HEK293 (cell line): Measurements from ENCODE around the gene PAK3.

Source experiments
- CTCF ChIA-PET: fragments of 350-600 bp; formaldehyde crosslinking; extraction: SDS; loops from one replicate; lab custom pipeline; 2021; ENCODE audit warnings: antibody characterized with exemption; lab: Yijun Ruan, JAX
- POLR2A ChIA-PET: fragments of 300-600 bp; formaldehyde crosslinking; extraction: SDS; loops from one replicate; lab custom pipeline; 2020; ENCODE audit warnings: antibody characterized with exemption, inconsistent platforms; lab: Yijun Ruan, JAX
- H3K27ac ChIP-seq: fragments of 200-500 bp; sonication (Bioruptor generic); 2 replicates; pipeline ENCODE4 v1.5.1; 2014; ENCODE audit warnings: low read depth, low read length, control low read depth, inconsistent platforms; ENCODE audit errors: extremely low read depth
- H3K36me3 ChIP-seq, 2 experiments: fragments of 200-500 bp in 1 of 2; sonication (Bioruptor generic) in 1 of 2; 1 replicate in 1 of 2; 2 replicates in 1 of 2; pipeline ENCODE4 v1.5.1; 2014 to 2017; ENCODE audit warnings: inconsistent platforms in 2 of 2, low read length in 2 of 2; ENCODE audit not compliant: control insufficient read depth in 2 of 2, insufficient read depth in 1 of 2
- H3K4me1 ChIP-seq: fragments of 200-500 bp; sonication (Bioruptor generic); 2 replicates; pipeline ENCODE4 v1.5.1; 2014; ENCODE audit warnings: mild to moderate bottlenecking, low read length, inconsistent platforms; ENCODE audit not compliant: control insufficient read depth, insufficient read depth
- H3K4me3 ChIP-seq: 2 replicates; pipeline ENCODE4 v1.5.1; 2011; ENCODE audit warnings: low read depth, mild to moderate bottlenecking, control low read depth, low read length, moderate library complexity
- H3K9me3 ChIP-seq: fragments of 200-500 bp; sonication (Bioruptor generic); 2 replicates; pipeline ENCODE4 v1.5.1; 2014; ENCODE audit warnings: low read depth, low read length, inconsistent platforms; ENCODE audit not compliant: control insufficient read depth, insufficient read depth
- GLIS1 ChIP-seq: fragments of 450-650 bp; formaldehyde crosslinking; IDR thresholded peaks from 2 replicates; pipeline ENCODE4 v1.5.1; 2016; ENCODE audit warnings: missing biosample characterization, missing genetic modification characterization
- PRDM2 ChIP-seq: fragments of 450-650 bp; formaldehyde crosslinking; IDR thresholded peaks from 2 replicates; pipeline ENCODE4 v1.5.1; 2016; ENCODE audit warnings: missing biosample characterization, missing genetic modification characterization, borderline replicate concordance
- RBAK ChIP-seq: fragments of 450-650 bp; formaldehyde crosslinking; IDR thresholded peaks from 2 replicates; pipeline ENCODE4 v1.5.1; 2016; ENCODE audit warnings: missing biosample characterization, missing genetic modification characterization
- REST ChIP-seq: fragments of 450-650 bp; formaldehyde crosslinking; IDR thresholded peaks from 2 replicates; pipeline ENCODE4 v1.5.1; 2016; ENCODE audit warnings: missing biosample characterization, missing genetic modification characterization
- SCRT2 ChIP-seq: fragments of 450-650 bp; formaldehyde crosslinking; IDR thresholded peaks from 2 replicates; pipeline ENCODE4 v1.5.1; 2016; ENCODE audit warnings: missing biosample characterization, missing genetic modification characterization
- ZFP69B ChIP-seq: fragments of 450-650 bp; formaldehyde crosslinking; IDR thresholded peaks from 2 replicates; pipeline ENCODE4 v1.5.1; 2016; ENCODE audit warnings: missing biosample characterization, missing genetic modification characterization
- ZNF157 ChIP-seq: fragments of 450-650 bp; formaldehyde crosslinking; IDR thresholded peaks from 2 replicates; pipeline ENCODE4 v1.5.1; 2016; ENCODE audit warnings: missing biosample characterization, missing genetic modification characterization
- ZNF174 ChIP-seq: fragments of 450-650 bp; formaldehyde crosslinking; IDR thresholded peaks from 2 replicates; pipeline ENCODE4 v1.5.0; 2017; ENCODE audit warnings: missing biosample characterization, mild to moderate bottlenecking, missing genetic modification characterization
- ZNF214 ChIP-seq: fragments of 450-650 bp; formaldehyde crosslinking; IDR thresholded peaks from 2 replicates; pipeline ENCODE4 v1.5.1; 2017; ENCODE audit warnings: missing biosample characterization, mild to moderate bottlenecking, missing genetic modification characterization, borderline replicate concordance
- ZNF350 ChIP-seq: fragments of 450-650 bp; formaldehyde crosslinking; IDR thresholded peaks from 2 replicates; pipeline ENCODE4 v1.5.0; 2017; ENCODE audit warnings: missing biosample characterization, mild to moderate bottlenecking, missing genetic modification characterization
- ZNF366 ChIP-seq: fragments of 450-650 bp; formaldehyde crosslinking; conservative IDR thresholded peaks from 2 replicates; pipeline ENCODE4 v1.5.1; 2016; ENCODE audit warnings: missing biosample characterization, missing genetic modification characterization
- ZNF37A ChIP-seq: fragments of 450-650 bp; IDR thresholded peaks from 2 replicates; pipeline ENCODE4 v1.5.1; 2018; ENCODE audit warnings: missing biosample characterization, missing genetic modification characterization
- ZNF391 ChIP-seq: fragments of 450-650 bp; formaldehyde crosslinking; IDR thresholded peaks from 2 replicates; pipeline ENCODE4 v1.5.1; 2016; ENCODE audit warnings: low read depth, missing biosample characterization, missing genetic modification characterization, borderline replicate concordance
- ZNF394 ChIP-seq: fragments of 450-650 bp; formaldehyde crosslinking; IDR thresholded peaks from 2 replicates; pipeline ENCODE4 v1.5.1; 2016; ENCODE audit warnings: missing biosample characterization, missing genetic modification characterization, mild to moderate bottlenecking, moderate library complexity, borderline replicate concordance
- ZNF398 ChIP-seq: fragments of 450-650 bp; formaldehyde crosslinking; IDR thresholded peaks from 2 replicates; pipeline ENCODE4 v1.5.1; 2017; ENCODE audit warnings: missing biosample characterization, missing genetic modification characterization
- ZNF558 ChIP-seq: fragments of 450-650 bp; formaldehyde crosslinking; IDR thresholded peaks from 2 replicates; pipeline ENCODE4 v1.5.1; 2016; ENCODE audit warnings: missing biosample characterization, missing genetic modification characterization
- ZNF580 ChIP-seq: fragments of 450-650 bp; formaldehyde crosslinking; IDR thresholded peaks from 2 replicates; pipeline ENCODE4 v1.5.1; 2016; ENCODE audit warnings: missing biosample characterization, missing genetic modification characterization
- ZNF596 ChIP-seq: fragments of 450-650 bp; IDR thresholded peaks from 2 replicates; pipeline ENCODE4 v1.5.0; 2018; ENCODE audit warnings: missing biosample characterization, mild to moderate bottlenecking, missing genetic modification characterization, moderate library complexity
- ZNF623 ChIP-seq: fragments of 450-650 bp; formaldehyde crosslinking; IDR thresholded peaks from 2 replicates; pipeline ENCODE4 v1.5.1; 2016; ENCODE audit warnings: missing biosample characterization, missing genetic modification characterization
- ZNF701 ChIP-seq: fragments of 450-650 bp; formaldehyde crosslinking; IDR thresholded peaks from 2 replicates; pipeline ENCODE4 v1.5.1; 2016; ENCODE audit warnings: missing biosample characterization, missing genetic modification characterization

Gene PAK3

GRCh38 chrX:111260451-111260850, 164.5 kb downstream of the PAK3 start (continued):
- TF ChIP-seq PRDM2 (tag by site-specific recombination) (no peak), ZNF214 (no peak), ZNF37A (tag by site-specific recombination) (no peak), ZNF580 (tag by site-specific recombination) (no peak)

GRCh38 chrX:111262086-111262485, 166.1 kb downstream of the PAK3 start:
- H3K27ac ChIP-seq = no peak overlapping the region
- no peak for TF ChIP-seq ZNF558 (tag by site-specific recombination)
- TF ChIP-seq ZNF366 (tag by site-specific recombination) = no peak
- TF ChIP-seq RBAK (tag by site-specific recombination) = no peak
- no peak for TF ChIP-seq ZNF701 (tag by site-specific recombination)
- CTCF ChIA-PET = interaction anchor here (0.7 kb wide), 1 partner anchor 244 kb away, joined by 3 read pairs; no protein-coding TSS in a partner anchor
- H3K9me3 ChIP-seq = no peaks in the 10 kb centered on the region
- no peaks in the 10 kb centered on the region for H3K4me1 ChIP-seq
- POLR2A ChIA-PET = no interaction called here
- H3K36me3 ChIP-seq = no peaks in the 10 kb centered on the region
- no peak overlapping the region for H3K4me3 ChIP-seq

GRCh38 chrX:111264385-111264784, 168.4 kb downstream of the PAK3 start:
- no peak overlapping the region for H3K4me3 ChIP-seq
- no peak for TF ChIP-seq ZFP69B (tag by site-specific recombination)
- TF ChIP-seq ZNF174 (tag by site-specific recombination) = no peak
- no peak for TF ChIP-seq SCRT2 (tag by site-specific recombination)
- no peak for TF ChIP-seq ZNF596 (tag by site-specific recombination)
- no peak for TF ChIP-seq REST (tag by site-specific recombination)
- no peak for TF ChIP-seq ZNF398 (tag by site-specific recombination)
- TF ChIP-seq ZNF157 (tag by site-specific recombination) = no peak
- no peak for TF ChIP-seq ZNF350
- TF ChIP-seq ZNF623 (tag by site-specific recombination) = no peak
- TF ChIP-seq ZNF391 (tag by site-specific recombination) = no peak
- TF ChIP-seq GLIS1 = no peak
- no peak for TF ChIP-seq ZNF394 (tag by site-specific recombination)
- no peak for TF ChIP-seq ZNF580 (tag by site-specific recombination)

More at GRCh38 chrX:111264385-111264784, 168.4 kb downstream of the PAK3 start:
- Histone ChIP-seq H3K4me1 (no peaks in the 10 kb centered on the region), H3K27ac (no peak overlapping the region), H3K9me3 (no peaks in the 10 kb centered on the region), H3K36me3 (no peaks in the 10 kb centered on the region)
- POLR2A ChIA-PET = no interaction called here
- CTCF ChIA-PET = interaction anchor here (0.7 to 0.9 kb wide), 2 partner anchors 81 to 180 kb away, joined by 3 to 4 read pairs; no protein-coding TSS in a partner anchor
